GM18873 (cell line): ENCODE measurements around the gene SPINK5.

Experiments
- ATAC-seq: cut with Tn5 transposase; IDR thresholded peaks from one replicate; pipeline ENCODE4 v1.9.1; 2021; ENCODE audit warnings: mild to moderate bottlenecking, moderate library complexity, moderate number of reproducible peaks; ENCODE audit not compliant: unreplicated experiment, low FRiP score

The SPINK5 gene

GRCh38 chr5:148091991-148092964 lies 28.5 kb downstream of the SPINK5 start:
- ATAC-seq = no peak

DNA sequence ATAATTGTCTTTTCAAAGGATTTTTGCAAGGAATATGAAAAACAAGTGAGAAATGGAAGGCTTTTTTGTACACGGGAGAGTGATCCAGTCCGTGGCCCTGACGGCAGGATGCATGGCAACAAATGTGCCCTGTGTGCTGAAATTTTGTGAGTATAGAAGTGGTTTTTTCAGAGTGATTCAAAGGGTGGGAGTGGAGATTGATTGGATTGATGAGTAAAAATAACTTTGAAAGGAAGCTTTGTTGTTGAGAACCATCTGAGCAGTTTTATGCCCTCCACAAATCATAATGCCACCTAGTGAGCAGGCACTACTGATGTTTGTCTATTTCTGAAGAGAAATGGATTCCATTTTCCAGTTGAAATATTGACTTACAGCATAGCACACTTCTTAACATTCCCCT lies 30.6 kb downstream of the SPINK5 start:
- no peak for ATAC-seq

DNA sequence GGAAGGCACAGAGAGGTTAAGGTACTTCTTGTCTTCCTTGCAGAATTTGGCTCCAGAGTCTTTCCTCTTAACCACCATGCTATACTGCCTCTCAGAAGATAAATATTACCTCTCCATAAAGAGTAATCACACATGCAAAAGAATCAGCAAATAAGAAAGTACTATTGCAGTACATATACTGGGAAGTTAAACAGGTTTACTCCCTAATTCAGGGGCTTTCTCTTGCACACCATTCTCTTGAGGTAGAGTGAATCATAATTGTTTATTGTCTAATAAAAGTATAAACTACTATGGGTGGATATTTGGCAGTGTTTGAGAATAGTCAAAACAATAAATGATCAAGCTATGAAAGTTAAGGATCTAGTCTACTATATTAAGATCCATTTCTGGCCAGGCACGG lies 40.4 kb downstream of the SPINK5 start:
- ATAC-seq = no peak

DNA sequence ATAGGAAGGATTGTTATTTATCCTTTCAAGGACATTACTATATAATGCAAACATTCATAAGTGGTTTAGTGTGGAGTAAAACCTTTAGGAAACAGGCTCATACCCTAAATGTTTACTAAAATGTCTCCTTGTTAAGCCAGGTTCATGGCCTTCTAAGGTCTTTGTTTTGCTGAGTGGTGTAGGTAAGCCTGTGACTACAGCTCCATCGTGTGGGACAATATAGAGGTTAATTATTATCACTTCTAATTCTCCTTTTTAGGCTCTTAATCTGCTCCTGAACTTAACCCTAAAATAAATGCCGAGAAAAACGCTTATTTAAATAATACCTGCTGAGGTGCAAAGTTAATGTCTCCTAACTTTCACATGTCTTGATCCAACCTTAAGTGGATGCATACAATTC lies 43.8 kb downstream of the SPINK5 start:
- no peak for ATAC-seq

DNA sequence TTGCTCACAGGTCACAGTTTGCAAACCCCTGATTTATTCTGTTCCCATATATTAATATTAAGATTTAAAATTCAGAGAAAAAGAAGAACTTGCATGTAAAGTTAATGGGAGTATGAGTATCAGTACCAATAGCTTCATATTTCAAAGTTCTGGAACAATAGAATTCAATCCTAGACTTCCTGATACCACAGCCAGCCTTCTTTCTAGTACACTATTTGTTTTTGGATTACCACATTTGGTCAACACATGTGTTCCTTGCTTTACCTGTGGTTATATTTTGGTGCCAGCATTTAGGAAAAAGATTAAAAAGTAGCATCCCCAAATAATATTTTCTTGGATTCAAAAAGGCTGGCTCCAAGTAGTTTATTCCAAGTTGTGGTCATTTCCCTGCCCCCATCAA lies 49.5 kb downstream of the SPINK5 start:
- no peak for ATAC-seq

DNA sequence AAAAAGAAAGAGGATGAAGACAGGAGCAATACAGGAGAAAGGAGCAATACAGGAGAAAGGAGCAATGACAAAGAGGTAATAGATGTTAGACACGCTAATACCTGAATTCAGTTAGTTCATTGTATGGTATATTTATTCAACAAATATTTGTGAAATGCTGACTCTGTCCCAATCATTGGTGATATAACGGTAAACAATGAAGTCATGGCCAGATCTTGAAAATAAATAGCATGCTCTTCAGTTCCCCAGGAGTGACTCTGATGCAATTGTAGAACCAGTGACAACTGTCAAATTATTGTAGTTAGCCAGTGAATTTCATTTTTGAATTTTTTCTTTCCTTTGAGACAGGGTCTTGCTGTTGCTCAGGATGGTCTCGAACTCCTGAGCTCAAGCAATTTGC lies 56.5 kb downstream of the SPINK5 start:
- ATAC-seq = no peak

DNA sequence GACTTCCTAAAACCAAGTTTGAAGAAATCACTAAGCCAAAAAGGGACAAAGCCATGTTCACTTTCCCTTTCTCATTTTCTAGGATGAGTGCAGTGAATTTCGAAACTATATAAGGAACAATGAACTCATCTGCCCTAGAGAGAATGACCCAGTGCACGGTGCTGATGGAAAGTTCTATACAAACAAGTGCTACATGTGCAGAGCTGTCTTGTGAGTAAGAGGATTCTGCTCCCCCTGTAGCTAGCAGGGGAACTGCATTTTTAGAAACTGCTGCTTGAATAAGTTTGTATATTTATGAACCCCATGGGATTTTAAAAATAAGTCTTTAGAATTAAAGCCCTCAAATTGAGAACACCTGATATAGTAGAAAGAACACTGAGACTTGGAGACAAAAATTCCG lies 61.9 kb downstream of the SPINK5 start:
- no peak for ATAC-seq

DNA sequence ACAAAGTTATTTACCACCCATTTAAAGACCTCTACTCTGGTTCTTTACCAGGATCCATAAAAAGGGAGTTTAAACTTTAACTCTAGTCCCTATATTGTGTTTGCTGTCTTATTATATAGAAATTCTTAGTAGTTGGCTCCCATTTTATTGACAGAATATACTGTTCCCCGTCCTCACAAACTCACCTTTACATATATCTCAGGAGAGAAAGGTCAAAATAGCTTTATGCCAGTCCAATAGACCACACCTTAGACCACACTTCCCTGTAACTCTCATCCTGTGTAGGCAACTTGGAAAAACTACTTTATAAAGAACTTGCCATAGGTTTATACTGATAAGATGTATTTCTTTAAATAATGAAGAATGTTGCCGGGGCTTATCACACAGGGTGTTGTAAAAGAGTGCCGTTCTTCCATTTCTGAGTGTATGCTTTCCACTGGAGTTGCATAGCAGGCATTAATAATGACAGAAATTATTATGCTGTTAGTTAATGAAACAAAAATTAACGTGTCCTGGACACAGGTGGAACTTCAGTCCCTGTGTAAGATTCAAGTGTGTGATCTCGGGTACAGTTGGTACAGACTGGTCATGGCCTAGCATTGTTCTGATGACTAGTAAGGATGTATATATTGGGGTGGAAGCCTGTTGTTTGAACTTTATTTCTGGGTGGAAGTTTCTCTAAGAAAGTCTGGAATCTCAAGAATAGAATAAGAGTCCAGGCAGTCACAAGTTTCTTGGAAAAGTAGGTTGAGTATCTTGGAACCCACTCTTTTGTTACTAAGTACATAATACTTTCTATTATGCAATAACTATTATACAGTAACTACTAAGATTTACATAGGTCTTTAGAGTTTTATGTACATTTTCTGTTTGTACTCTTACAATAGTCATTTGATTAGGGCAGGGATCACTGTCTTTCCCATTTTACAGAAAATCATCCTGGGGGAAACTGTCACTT lies 71.6 kb downstream of the SPINK5 start:
- no peak for ATAC-seq

- ATAC-seq = no peak
Observed at GRCh38 chr5:148140846-148141245, 77.1 kb downstream of the SPINK5 start.

- no peak for ATAC-seq
Observed at GRCh38 chr5:148141645-148142044, 77.9 kb downstream of the SPINK5 start.

GRCh38 chr5:148145916-148146315 lies 82.1 kb downstream of the SPINK5 start:
- no peak for ATAC-seq

- ATAC-seq = no peak
Observed at GRCh38 chr5:148146487-148146886, 82.7 kb downstream of the SPINK5 start.

GRCh38 chr5:148147415-148147814 lies 83.6 kb downstream of the SPINK5 start:
- ATAC-seq = no peak

- no peak for ATAC-seq
Observed at GRCh38 chr5:148151872-148152271, 88.1 kb downstream of the SPINK5 start.

- no peak for ATAC-seq
Observed at GRCh38 chr5:148152781-148153180, 89.0 kb downstream of the SPINK5 start.

GRCh38 chr5:148156609-148157008 lies 92.8 kb downstream of the SPINK5 start:
- no peak for ATAC-seq

GRCh38 chr5:148162038-148162437 lies 98.3 kb downstream of the SPINK5 start:
- ATAC-seq = no peak

GRCh38 chr5:148163345-148163744 lies 99.6 kb downstream of the SPINK5 start:
- ATAC-seq = no peak

GRCh38 chr5:148166550-148167283 lies 102.9 kb downstream of the SPINK5 start:
- ATAC-seq = no peak

- ATAC-seq = no peak
Observed at GRCh38 chr5:148168246-148168645, 104.5 kb downstream of the SPINK5 start, which contains the start of gene SPINK14. Gene SPINK14, plus strand, starts transcription at chr5:148168546. Its CDS starts 1,187 bp downstream, at chr5:148169733.
